Cardiac fibroblast (primary cell): Measurements from ENCODE around the gene SLC35F3.

Experiments used
- DNase-seq, 2 donors: peaks; one replicate each; pipeline versions ENCODE4 v3.0.0 to v3.0.0-alpha.2; 2010; ENCODE audit warnings: low read depth in 2 of 2
- H3K4me3 ChIP-seq, 2 donors: replicated peaks in 1 of 2; 1 replicate in 1 of 2; 2 replicates in 1 of 2; pipeline ENCODE4 v1.5.1; 2011; ENCODE audit warnings: low read depth in 2 of 2, low read length in 2 of 2, mild to moderate bottlenecking in 2 of 2, moderate library complexity in 1 of 2
- TF ChIP-seq, protein P1 (sequence below): IDR thresholded peaks from one replicate; pipeline ENCODE4 v1.5.1; 2011; ENCODE audit warnings: low read depth, mild to moderate bottlenecking, low read length, inconsistent platforms

SLC35F3 gene

DNA sequence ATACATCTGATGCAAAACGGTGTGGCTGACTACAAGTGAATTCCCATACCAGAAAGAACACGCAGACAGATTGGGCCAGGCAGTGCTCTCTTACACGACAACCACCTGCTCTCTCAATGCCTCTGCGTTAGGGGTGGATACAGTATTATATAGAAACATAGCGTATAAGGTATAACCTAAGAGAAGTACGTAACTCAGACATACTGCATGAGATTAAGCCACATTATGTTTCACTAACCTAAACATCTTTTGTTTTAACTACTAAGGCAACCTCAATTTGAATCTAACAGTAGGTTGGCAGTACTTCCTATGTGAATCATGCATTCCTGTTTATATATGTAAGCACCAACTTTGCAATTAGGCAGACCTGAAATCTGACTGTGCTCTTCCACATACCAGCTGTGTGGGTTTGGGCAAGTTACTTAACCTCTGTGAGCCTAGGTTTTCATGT, 410.6 kb downstream of the SLC35F3 start:
- DNase-seq = peak; percentile 33 to 77
- H3K4me3 ChIP-seq = no peak overlapping the region
- TF ChIP-seq, protein P1, sequence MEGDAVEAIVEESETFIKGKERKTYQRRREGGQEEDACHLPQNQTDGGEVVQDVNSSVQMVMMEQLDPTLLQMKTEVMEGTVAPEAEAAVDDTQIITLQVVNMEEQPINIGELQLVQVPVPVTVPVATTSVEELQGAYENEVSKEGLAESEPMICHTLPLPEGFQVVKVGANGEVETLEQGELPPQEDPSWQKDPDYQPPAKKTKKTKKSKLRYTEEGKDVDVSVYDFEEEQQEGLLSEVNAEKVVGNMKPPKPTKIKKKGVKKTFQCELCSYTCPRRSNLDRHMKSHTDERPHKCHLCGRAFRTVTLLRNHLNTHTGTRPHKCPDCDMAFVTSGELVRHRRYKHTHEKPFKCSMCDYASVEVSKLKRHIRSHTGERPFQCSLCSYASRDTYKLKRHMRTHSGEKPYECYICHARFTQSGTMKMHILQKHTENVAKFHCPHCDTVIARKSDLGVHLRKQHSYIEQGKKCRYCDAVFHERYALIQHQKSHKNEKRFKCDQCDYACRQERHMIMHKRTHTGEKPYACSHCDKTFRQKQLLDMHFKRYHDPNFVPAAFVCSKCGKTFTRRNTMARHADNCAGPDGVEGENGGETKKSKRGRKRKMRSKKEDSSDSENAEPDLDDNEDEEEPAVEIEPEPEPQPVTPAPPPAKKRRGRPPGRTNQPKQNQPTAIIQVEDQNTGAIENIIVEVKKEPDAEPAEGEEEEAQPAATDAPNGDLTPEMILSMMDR = no peak

DNA sequence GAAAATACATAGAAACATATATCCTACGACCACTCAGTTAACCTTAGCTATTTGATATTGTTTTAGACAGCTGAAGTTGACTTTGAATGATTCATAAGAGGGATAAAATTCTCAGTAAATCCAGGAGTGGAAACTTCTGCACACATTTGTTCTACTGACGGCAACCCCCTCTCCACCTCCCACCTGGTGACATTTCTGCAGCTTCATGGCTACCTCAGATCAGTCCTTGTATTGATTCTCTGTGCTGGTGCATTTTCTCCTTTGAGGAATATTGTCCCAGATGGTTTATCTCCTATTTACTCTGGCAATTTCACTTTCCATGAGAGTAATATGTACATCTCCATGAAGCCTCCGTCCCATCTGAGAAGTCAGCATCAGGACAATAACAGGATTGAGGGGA, 411.1 kb downstream of the SLC35F3 start:
- no peak for DNase-seq
- TF ChIP-seq, protein P1 = no peak

DNA sequence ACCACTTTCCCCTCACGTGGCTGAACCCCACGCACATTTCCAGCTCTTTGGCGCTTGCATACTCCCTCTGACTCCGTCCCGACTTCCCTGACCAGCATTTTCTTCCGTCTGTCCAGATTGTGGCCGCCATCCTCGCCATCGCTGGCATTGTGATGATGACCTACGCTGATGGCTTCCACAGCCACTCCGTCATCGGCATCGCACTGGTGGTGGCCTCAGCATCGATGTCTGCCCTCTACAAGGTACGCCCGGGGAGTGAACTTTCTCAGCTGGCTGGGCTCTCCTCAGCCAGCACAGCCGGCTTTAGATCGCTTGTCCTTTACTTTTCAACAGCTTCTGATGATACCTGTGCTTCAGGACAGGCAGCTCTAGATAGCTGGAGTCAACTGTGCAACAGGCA, 412.0 kb downstream of the SLC35F3 start:
- TF ChIP-seq, protein P1 = no peak
- DNase-seq = no peak
- H3K4me3 ChIP-seq = no peak overlapping the region

More for the DNA sequence above, 411.1 kb downstream of the SLC35F3 start:
- no peak overlapping the region for H3K4me3 ChIP-seq

DNA sequence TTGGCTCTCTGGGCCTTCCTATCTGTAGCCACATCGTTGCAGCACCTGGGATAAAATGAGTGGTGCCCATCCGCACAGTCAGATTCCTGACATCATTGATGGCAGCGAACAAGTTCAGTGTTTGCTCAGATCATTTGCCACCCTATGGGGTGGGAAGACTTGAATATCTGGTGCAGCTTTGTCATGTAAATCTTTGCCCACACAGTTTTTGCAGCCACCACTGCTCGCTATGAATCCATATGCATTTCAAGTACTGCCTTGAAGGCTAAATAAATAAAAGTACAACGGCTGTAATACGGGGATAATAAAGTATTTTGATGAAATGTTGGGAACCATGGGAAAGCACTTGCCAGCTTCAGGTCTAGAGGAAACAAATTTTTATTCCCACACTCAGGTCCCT, 412.5 kb downstream of the SLC35F3 start:
- H3K4me3 ChIP-seq = no peak overlapping the region
- DNase-seq = no peak
- TF ChIP-seq, protein P1 = no peak

DNA sequence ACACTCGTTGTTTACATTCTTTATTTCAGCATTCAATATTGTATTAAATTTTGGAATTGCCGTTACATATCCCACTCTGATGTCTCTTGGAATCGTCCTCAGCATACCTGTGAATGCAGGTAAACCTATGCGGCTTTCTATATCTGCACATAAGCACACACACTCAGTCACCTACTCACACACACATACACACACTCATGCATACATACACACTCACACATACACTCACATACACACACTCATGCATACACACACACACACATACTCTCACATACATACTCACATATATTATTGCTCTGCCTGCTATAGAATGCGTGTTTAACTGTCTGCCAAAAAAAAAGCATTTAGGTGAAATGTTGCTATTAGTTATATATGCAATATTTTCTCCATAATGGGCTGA, 415.6 kb downstream of the SLC35F3 start:
- TF ChIP-seq, protein P1 = no peak
- no peak overlapping the region for H3K4me3 ChIP-seq
- no peak for DNase-seq

DNA sequence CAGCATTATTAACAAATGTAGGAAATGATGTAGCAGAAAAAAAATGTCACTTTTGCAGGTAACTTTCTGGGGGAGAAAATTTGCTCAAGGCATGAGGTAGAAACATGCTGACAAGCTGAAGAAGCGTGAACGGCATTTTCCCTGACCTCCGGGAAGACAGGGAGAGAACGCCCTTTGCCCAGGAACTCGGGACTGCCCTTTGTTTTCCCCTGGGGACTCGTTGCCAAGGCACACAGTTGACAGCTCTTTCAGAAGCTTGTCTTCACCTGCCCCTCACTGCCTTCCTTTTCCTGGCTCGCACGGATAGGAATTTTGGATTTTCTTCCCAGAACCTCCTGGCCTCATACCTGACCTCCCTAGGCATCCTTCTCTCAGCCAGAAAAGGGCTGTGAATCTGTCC, 416.1 kb downstream of the SLC35F3 start:
- DNase-seq = no peak
- H3K4me3 ChIP-seq = no peak overlapping the region
- TF ChIP-seq, protein P1 = no peak

DNA sequence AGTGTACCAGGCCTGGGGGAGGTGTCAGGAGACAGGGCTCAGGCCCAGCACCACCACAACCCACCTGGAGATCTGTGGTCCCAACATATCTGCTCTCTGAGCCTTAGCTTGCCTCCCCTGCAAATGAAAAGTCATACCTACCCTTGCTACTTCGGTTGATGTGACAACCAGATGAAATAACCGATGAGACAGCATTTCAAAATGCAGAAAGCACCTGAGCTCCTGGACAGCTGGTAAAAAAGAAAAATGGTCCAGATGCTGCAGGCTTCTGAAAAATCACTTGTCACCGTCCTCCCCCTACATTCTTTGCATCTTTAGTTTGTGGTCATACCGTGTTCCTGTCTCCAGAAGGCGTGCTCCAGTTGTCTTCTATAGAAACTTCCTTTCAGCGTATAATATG, 416.8 kb downstream of the SLC35F3 start:
- TF ChIP-seq, protein P1 = no peak
- no peak overlapping the region for H3K4me3 ChIP-seq
- no peak for DNase-seq
